Measurements from ENCODE around the gene HARS1.
"Not testable (repeated sequence)": the region's sequence is repeated elsewhere in the genome, so short reads cannot be mapped to it uniquely, and the experiment has no call there.

The HARS1 gene

DNA sequence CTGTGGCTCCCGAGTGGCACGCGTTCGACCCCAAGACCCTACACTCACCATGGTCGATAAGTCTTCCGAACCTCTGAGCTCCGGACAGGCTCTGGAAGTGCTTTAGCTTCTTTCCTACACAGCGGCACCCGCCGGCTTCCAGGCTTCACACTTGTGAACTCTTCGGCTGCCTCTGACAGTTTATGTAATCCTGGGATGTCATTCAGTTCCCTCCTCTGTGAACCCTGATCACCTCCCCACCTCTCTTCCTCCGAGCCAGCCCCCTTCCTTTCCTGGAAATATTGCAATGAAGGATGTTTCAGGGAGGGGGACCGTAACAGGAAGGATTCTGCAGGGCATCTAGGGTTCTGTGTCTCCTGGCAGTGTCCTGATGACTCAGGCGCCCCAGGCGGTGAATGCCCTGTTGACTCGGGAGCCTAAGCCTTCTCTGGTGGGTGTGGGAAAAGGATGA is 58.1 kb downstream of the HARS1 start, which contains the start of gene CD14:
TSS of gene CD14 (minus strand) at position 155 of the 451 bp plus-strand sequence. CDS start at position 51, 104 bp downstream.
- peak in 1 of 2 experiments; percentile 45 for DNase-seq
- TF ChIP-seq GATA1 (IDR thresholded peaks at IDR 0.05; ENCODE audit: low read depth, low read length) (no peak), POLR2A (IDR thresholded peaks at IDR 0.05; ENCODE audit: low read length) (no peak)

DNA sequence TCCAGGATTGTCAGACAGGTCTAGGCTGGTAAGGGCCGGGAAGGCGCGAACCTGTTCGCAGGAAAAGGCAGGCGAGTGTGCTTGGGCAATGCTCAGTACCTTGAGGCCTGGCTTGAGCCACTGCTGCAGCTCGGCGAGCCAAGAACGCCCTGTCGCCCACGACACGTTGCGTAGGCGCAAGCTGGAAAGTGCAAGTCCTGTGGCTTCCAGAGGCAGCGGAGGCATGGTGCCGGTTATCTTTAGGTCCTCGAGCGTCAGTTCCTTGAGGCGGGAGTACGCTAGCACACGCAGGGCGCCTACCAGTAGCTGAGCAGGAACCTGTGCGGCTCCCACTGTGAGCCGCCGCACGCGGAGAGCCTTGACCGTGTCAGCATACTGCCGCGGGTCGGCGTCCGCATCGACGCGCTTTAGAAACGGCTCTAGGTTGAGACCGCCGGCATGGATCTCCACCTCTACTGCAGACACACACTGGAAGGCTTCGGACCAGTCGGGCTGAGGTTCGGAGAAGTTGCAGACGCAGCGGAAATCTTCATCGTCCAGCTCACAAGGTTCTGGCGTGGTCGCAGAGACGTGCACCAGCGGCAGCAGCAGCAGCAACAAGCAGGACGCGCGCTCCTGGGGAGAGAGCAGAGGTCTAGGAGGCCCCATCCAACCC is 58.7 kb downstream of the HARS1 start:
- peak; percentile 67 to 76 for DNase-seq
- TF ChIP-seq POLR2A (IDR thresholded peaks at IDR 0.05; ENCODE audit: low read length), result no peak
- TF ChIP-seq GATA1 (IDR thresholded peaks at IDR 0.05; ENCODE audit: low read depth, low read length), result no peak

DNA sequence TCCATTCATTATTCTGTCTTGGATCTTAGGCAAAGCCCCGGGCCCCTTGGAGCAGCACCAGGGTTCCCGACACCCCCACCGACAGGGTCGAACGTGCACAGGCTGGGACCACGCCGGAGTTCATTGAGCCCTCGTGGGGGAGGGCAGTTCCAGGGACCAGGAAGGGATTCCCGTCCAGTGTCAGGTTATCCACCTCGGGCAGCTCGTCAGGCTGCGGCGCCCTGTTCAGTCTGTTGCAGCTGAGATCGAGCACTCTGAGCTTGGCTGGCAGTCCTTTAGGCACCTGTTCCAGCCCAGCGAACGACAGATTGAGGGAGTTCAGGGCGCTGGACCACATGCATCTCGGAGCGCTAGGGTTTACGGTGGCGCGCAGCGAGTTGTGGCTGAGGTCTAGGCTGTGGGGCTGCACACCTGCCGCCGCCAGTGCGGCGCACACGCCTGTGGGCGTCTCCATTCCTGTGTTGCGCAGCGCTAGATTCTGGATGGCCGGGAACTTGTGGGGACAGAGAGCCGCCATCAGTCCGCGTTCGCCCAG is 59.3 kb downstream of the HARS1 start:
- no peak for DNase-seq
- no peak for TF ChIP-seq GATA1 (IDR thresholded peaks at IDR 0.05; ENCODE audit: low read depth, low read length)
- TF ChIP-seq POLR2A (IDR thresholded peaks at IDR 0.05; ENCODE audit: low read length), result no peak

DNA sequence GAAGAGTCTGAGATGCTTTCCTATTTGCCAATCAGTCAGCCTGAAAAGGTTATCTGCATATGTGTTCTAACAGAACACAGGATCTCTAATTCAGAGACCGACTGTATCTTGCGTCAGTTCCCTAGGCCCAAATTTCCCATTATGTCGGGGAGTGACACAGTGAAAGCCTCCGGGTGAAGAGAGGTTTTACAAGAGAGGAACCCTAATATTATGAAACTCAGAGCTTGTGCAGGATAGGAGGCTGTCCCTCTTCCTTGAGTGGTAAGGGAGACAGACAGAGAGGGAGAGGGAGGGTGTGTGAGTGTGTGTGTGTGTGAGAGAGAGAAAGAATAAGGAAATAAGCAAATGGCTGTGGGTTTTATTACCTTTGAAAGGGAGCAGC is 60.1 kb downstream of the HARS1 start:
- DNase-seq, result no peak
- TF ChIP-seq GATA1 (IDR thresholded peaks at IDR 0.05; ENCODE audit: low read depth, low read length) (no peak), POLR2A (IDR thresholded peaks at IDR 0.05; ENCODE audit: low read length) (no peak)

DNA sequence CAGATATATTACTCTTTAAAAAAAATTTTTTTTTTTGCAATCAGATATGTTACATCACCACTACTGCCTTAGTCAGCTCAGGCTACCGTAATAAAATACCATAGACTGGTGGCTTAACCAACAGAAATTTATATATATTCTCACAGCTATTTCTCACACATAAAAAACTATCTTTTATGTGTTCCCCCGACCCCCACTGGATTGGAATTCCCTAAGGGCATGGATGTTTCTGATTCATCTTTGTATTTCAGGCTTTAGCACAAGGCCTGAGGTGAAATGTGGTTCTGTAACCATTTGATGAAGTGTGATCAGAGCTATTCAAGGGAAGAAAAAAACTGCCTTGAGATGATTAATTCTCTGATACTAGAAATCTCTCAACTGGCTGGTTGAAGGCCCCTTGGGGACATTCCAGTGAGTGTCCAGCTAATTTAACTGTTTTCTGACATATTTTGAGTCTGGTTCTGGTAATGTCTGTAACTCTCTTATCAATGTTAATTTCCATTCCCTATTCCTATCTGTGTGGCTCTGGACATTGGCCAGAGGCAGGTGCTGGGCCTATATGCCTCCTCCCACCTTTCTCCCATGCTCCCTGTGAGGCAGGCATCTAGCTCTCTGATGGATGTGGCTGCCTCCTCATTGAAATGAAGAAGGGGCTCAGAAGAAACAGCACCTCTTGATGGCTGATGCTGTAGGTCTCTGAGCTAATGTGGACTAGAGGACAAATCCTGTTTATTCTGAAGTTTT is 60.7 kb downstream of the HARS1 start:
- DNase-seq, result no peak

DNA sequence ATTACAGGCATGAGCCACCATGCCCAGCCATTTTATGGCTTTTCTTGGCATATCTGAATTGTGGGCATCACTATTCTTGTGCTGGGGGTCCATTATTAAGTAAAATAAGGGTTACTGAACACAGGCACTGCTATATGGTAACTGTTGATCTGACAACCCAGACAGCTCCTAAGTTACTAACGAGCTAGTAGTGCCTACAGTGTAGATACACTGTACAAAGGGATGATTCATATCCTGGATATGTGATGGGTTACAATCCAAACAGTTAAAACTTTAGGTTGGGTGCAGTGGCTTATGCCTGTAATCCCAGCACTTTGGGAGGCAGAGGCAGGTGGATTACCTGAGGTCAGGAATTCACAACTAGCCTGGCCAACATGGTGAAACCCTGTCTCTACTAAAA is 62.5 kb downstream of the HARS1 start:
- TF ChIP-seq GATA1 (IDR thresholded peaks at IDR 0.05; ENCODE audit: low read depth, low read length) (no peak), POLR2A (IDR thresholded peaks at IDR 0.05; ENCODE audit: low read length) (no peak)
- no peak for DNase-seq

More for the DNA sequence above, 60.7 kb downstream of the HARS1 start:
- TF ChIP-seq POLR2A (IDR thresholded peaks at IDR 0.05; ENCODE audit: low read length), result no peak
- TF ChIP-seq GATA1 (IDR thresholded peaks at IDR 0.05; ENCODE audit: low read depth, low read length), result no peak

DNA sequence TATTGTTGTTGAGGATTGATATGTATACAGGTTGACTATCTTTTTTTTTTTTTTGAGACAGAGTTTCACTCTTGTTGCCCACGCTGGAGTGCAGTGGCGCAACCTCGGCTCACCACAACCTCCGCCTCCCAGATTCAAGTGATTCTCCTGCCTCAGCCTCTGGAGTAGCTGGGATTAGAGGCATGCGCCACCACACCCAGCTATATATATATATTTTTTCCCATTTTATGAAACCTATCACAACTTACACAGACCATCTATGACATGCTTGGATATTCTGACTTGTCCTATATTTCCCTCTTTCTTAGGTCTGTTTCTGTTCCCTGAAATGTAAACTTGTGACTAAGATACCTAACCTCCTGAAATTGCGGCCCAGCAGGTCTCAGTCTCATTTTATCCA is 63.2 kb downstream of the HARS1 start:
- DNase-seq, result no peak
- no peak for TF ChIP-seq GATA1 (IDR thresholded peaks at IDR 0.05; ENCODE audit: low read depth, low read length)
- TF ChIP-seq POLR2A (IDR thresholded peaks at IDR 0.05; ENCODE audit: low read length), result no peak

DNA sequence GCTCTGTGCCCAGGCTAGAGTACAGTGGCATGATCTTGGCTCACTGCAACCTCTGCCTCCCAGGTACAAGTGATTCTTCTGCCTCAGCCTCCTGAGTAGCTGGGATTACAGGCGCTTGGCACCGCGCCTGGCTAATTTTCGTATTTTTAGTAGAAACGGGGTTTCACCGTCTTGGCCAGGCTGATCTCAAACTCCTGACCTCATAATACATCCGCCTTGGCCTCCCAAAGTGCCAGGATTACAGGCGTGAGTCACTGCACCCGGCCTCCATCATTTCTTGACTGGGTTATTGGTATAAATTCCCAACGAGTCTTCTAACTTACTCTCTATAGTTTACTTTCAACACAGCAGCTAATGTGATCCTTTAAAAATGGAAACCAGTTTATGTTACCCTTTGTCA is 66.3 kb downstream of the HARS1 start:
- not testable (repeated sequence) for DNase-seq
